Endothelial cell (in vitro differentiated cells): ENCODE results near the gene CADPS. TPM values are rescaled to one million over a fixed set of nuclear protein-coding genes. Genes with fewer than 3 reads are reported as not detected.

Source experiments
- DNase-seq: peaks from one replicate; pipeline ENCODE4 v3.0.0; 2021; ENCODE audit warnings: low spot score
- H3K27ac Mint-ChIP-seq: one replicate; pipeline ENCODE4 v1.8.0; 2021; ENCODE audit warnings: mixed read lengths, inconsistent platforms; ENCODE audit not compliant: unreplicated experiment
- H3K27me3 Mint-ChIP-seq: one replicate; pipeline ENCODE4 v1.8.0; 2021; ENCODE audit warnings: mild to moderate bottlenecking, moderate library complexity, mixed read lengths, inconsistent platforms; ENCODE audit not compliant: unreplicated experiment
- H3K36me3 Mint-ChIP-seq: one replicate; pipeline ENCODE4 v1.8.0; 2021; ENCODE audit warnings: mild to moderate bottlenecking, low read depth, mixed read lengths, inconsistent platforms; ENCODE audit not compliant: unreplicated experiment
- H3K4me1 Mint-ChIP-seq: one replicate; pipeline ENCODE4 v1.8.0; 2021; ENCODE audit warnings: mild to moderate bottlenecking, mixed read lengths, inconsistent platforms; ENCODE audit not compliant: unreplicated experiment
- H3K4me3 Mint-ChIP-seq: one replicate; pipeline ENCODE4 v1.8.0; 2021; ENCODE audit warnings: mild to moderate bottlenecking, mixed read lengths, inconsistent platforms; ENCODE audit not compliant: unreplicated experiment
- H3K9me3 Mint-ChIP-seq: one replicate; pipeline ENCODE4 v1.8.0; 2021; ENCODE audit warnings: mixed read lengths, inconsistent platforms; ENCODE audit not compliant: unreplicated experiment
- total RNA-seq: library from RNA; stranded (reverse); fragmentation: NEBNext Ultra II Directional; extraction: Animal tissue kit (Norgen Biotek cat#: 25700); gene quantifications from one replicate; pipeline ENCODE4 v1.2.1, GENCODE V29; 2021; ENCODE audit not compliant: unreplicated experiment
- TF ChIP-seq, protein P1 (sequence below): fragments of 200-600 bp; sonication (generic); IDR thresholded peaks from one replicate; pipeline ENCODE4 v1.5.0; 2021; ENCODE audit warnings: antibody characterized with exemption; ENCODE audit not compliant: unreplicated experiment

CADPS gene
- total RNA-seq, 1 donor from 2014 or later: 0.26 TPM

DNA sequence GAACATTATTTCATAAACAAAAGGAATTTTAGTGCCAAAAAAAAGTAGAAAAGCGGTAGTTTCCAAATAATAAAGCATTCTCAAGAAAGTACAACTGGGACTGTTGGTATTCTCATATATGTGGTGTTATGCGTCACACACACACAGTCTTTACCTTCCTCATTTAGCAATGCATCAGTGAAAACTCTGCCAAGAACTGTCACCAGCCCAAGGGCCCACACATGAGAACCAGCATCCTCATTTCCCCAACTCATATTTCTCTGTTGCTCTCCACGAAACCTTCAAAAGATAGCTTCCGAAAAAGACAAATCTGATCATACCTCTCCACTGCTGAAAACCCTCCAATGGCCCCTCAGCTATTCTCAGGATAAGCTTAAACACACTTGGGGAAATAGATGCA is 150.7 kb downstream of the CADPS start:
- Mint-ChIP-seq H3K36me3 (no peaks in the 10 kb centered on the region), H3K27me3 (no peaks in the 10 kb centered on the region), H3K9me3 (no peaks in the 10 kb centered on the region), H3K4me3 (no peak overlapping the region), H3K4me1 (no peaks in the 10 kb centered on the region), H3K27ac (no peak overlapping the region)
- no peak for DNase-seq
- TF ChIP-seq, protein P1, sequence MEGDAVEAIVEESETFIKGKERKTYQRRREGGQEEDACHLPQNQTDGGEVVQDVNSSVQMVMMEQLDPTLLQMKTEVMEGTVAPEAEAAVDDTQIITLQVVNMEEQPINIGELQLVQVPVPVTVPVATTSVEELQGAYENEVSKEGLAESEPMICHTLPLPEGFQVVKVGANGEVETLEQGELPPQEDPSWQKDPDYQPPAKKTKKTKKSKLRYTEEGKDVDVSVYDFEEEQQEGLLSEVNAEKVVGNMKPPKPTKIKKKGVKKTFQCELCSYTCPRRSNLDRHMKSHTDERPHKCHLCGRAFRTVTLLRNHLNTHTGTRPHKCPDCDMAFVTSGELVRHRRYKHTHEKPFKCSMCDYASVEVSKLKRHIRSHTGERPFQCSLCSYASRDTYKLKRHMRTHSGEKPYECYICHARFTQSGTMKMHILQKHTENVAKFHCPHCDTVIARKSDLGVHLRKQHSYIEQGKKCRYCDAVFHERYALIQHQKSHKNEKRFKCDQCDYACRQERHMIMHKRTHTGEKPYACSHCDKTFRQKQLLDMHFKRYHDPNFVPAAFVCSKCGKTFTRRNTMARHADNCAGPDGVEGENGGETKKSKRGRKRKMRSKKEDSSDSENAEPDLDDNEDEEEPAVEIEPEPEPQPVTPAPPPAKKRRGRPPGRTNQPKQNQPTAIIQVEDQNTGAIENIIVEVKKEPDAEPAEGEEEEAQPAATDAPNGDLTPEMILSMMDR: no peak

DNA sequence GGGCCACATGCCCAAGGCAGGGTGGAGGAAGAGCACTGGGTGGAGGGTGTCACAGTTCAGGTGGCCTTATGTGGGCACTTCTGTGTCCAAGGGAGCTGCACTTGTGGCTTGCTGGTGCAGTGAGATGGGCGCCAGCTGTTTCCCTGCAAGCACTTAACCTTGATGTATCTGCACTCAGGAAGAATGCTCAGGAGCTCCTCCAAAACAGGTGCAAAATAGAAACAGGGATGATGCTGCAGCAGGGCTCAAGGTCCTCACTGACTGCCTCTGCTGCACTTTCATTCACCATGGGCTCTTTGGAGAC is 151.3 kb downstream of the CADPS start:
- H3K27me3 Mint-ChIP-seq: no peaks in the 10 kb centered on the region
- no peak for DNase-seq

DNA sequence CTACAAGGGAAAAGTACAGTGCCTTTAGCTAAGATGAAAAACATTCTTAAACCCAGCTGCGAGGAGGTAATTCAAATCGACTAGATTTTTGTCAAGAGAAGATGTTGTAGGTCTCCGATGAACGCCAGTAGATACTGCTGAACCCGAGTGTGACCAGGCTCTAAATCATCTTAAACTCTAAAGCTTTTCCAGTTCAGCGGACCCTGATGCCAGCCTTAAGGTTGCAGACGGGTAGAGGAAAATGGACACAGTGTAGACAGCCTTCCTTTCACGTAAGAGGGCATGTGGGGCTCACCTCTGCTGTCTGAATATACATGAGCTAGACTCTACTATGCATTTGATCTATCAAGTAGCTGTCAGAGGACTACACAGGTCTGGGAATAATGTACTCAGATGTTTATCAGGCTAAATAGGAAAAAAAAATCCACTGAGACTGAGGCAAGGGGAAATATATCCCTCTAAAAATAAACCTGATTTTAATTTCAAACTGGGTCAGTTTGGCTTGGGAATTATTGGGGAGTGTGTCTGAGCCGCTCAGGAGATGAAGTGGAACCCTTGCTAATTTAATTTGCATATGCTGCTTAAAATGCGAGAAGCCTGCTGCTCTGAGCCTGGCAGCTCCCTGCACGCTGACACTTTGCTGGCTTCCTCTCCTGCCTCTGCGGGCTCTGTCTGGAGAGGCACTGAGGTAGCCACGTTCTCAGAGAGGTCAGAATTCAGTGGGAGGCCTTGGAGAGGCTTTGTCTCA is 151.9 kb downstream of the CADPS start:
- H3K9me3 Mint-ChIP-seq: no peaks in the 10 kb centered on the region
- H3K4me3 Mint-ChIP-seq: no peak overlapping the region
- no peak overlapping the region for H3K27ac Mint-ChIP-seq
- TF ChIP-seq, protein P1: no peak
- H3K27me3 Mint-ChIP-seq: no peaks in the 10 kb centered on the region
- H3K4me1 Mint-ChIP-seq: no peaks in the 10 kb centered on the region
- H3K36me3 Mint-ChIP-seq: no peaks in the 10 kb centered on the region
- no peak for DNase-seq

More for the DNA sequence above, 151.3 kb downstream of the CADPS start:
- no peaks in the 10 kb centered on the region for H3K4me1 Mint-ChIP-seq
- H3K27ac Mint-ChIP-seq: no peak overlapping the region
- TF ChIP-seq, protein P1: no peak
- no peaks in the 10 kb centered on the region for H3K36me3 Mint-ChIP-seq
- H3K9me3 Mint-ChIP-seq: no peaks in the 10 kb centered on the region
- no peak overlapping the region for H3K4me3 Mint-ChIP-seq

DNA sequence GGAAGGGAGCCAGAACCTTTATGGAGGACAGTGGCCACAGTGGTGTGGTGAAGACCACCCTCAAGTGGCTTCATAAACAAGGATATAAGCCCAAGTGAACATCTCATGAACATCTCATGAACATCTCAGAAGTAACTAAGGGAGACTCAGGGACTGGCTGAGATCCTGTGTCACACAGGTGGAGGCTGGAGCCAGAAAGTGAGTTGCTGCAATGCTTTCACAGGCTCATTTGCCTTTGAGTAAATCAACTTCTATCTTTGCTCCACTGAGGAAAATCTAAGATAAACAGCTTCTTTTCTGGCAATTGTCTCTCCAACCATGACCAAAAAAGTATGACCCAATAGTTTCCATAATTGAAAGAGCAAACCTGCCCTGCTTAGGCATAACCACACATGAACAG is 152.9 kb downstream of the CADPS start:
- no peaks in the 10 kb centered on the region for H3K27me3 Mint-ChIP-seq
- no peak for DNase-seq
- H3K4me3 Mint-ChIP-seq: no peak overlapping the region
- no peaks in the 10 kb centered on the region for H3K36me3 Mint-ChIP-seq
- no peaks in the 10 kb centered on the region for H3K9me3 Mint-ChIP-seq
- H3K4me1 Mint-ChIP-seq: no peaks in the 10 kb centered on the region
- TF ChIP-seq, protein P1: no peak
- H3K27ac Mint-ChIP-seq: no peak overlapping the region

DNA sequence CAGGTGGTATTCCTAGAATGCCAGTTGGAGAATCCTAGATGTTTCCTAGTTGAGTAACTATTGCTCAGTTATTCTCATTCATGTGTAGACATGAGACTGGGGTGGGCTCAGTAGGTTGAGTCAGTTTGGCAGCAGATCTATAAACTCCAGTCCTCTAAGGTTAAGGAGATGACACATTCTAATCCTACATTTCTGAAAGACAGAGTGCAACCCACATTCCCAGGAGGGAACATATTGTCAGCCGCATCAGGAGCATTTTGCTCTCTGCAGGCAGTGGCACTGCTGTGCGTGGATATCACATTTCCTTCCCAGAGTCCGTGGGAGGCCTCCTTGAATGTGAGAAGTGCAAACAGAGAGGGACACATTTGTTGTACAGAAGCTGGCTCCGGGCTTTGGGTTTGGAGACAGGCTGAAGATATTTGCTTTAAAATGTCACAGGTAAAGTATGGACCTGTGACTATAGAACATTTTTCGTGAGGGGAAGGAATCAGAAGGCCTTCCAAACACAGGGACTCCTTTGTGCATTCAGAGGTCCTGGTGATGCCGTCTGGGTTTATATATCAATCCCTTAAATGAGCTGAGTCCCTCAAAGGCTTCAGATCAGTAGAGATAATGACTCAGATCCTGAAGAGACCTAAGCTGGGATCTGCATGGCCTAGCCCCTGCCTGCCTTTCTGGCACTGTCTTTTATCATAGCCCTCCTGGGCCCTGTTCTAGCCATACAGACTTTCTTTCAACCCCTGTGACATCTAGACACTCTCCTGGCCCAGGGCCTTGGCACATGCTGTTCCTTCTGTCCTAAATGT is 156.5 kb downstream of the CADPS start:
- DNase-seq: no peak
- Mint-ChIP-seq H3K4me3 (no peak overlapping the region), H3K36me3 (no peaks in the 10 kb centered on the region), H3K27ac (no peak overlapping the region), H3K27me3 (no peaks in the 10 kb centered on the region), H3K4me1 (no peaks in the 10 kb centered on the region), H3K9me3 (no peaks in the 10 kb centered on the region)
- TF ChIP-seq, protein P1: no peak
